Measurements from ENCODE around the gene STUB1.
A peak's percentile ranks its signal among the peaks of the same experiment; 100 is the strongest.

STUB1 gene

DNA sequence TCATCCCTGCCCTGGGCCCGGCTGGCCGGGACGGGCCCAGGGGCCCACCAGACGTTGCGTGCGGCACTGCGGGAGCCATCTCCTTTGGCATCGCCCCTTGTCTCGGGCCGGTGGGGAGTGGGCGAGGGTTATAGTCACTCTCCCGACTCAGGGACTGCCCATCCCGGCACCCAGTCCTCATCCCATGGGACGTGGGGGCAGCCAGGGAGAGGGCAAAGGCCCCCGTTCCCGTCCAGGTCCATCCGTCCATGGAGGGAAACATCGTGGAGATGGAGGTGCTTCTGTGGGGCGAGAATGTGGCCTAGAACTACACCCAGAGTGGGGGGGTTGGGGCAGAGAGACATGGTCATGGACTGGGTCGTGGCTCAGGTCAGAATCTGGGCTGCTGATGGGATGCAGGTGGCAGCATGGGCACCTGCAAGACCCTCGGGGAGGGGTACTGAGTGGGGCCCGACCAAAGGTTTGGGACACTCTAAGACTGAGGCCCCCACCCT lies 33.5 kb upstream of the STUB1 start:
- TF ChIP-seq, protein P1, sequence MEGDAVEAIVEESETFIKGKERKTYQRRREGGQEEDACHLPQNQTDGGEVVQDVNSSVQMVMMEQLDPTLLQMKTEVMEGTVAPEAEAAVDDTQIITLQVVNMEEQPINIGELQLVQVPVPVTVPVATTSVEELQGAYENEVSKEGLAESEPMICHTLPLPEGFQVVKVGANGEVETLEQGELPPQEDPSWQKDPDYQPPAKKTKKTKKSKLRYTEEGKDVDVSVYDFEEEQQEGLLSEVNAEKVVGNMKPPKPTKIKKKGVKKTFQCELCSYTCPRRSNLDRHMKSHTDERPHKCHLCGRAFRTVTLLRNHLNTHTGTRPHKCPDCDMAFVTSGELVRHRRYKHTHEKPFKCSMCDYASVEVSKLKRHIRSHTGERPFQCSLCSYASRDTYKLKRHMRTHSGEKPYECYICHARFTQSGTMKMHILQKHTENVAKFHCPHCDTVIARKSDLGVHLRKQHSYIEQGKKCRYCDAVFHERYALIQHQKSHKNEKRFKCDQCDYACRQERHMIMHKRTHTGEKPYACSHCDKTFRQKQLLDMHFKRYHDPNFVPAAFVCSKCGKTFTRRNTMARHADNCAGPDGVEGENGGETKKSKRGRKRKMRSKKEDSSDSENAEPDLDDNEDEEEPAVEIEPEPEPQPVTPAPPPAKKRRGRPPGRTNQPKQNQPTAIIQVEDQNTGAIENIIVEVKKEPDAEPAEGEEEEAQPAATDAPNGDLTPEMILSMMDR (conservative IDR thresholded peaks at IDR 0.05; ENCODE audit: low read depth, low read length), result no peak
- no peak overlapping the region for H3K4me3 ChIP-seq (ENCODE audit: low read depth, low read length)
- DNase-seq (ENCODE audit: low read depth), result no peak

DNA sequence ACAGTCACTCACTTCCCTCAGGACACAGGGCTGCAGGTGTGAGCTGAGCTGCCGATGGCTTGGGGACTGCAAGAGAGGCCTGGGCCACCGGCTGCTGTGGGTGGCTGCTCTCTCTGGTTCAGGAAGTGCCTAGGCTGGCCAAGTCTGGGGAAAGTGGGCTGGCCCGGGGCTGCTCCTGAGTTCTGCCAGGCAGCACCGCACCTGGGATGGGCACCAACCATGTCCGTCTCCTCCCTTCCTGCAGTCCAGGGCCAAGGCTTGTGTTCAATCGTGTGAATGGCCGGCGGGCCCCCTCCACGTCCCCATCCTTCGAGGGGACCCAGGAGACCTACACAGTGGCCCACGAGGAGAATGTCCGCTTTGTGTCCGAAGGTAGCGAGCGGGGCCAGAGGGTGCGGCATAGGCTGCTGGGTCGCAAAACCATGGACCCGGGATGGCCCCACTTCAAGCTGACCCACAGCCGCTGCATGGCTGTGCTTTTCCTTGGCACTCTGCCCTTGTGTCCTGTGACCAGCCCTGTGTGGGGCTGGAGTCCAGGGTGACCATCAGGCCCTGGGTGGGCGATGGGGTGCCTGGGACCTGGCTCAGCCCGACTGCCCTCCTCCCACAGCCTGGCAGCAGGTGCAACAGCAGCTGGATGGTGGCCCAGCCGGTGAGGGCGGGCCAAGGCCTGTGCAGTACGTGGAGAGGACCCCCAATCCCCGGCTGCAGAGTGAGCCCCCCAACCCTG lies 32.9 kb upstream of the STUB1 start:
- DNase-seq (ENCODE audit: low read depth), result no peak
- TF ChIP-seq, protein P1 (conservative IDR thresholded peaks at IDR 0.05; ENCODE audit: low read depth, low read length), result no peak

DNA sequence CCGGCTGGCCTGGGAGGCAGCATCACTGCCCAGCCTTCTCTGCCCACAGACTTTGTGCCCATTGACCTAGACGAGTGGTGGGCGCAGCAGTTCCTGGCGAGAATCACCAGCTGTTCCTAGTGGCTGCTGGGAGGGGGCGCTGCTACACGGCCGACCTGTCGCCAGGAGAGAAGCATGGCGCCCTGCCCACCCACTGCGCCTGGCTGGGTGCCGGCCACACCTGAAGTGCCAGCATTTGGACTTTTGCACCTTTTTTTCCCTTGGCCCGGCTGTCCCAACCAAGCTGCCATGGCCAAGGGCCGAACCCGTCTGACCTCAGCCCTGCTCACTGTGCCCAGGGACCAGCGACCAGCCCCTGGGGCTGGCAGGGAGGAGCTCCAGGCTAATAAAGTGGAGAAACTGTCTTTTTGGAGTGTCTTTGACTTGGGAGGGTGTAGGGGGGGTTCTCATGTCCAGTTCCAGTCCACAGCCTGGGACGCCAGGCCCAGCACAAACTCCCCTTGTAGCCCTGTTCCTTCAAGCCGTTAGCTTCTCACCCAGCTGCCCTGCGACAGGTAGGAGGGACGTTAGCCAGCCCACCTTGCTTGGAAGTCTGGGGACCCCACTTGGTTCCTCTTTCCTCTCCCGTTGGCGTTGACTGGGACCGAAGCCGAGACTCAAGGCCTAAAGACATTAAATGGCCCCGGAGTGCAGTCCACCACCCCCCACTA lies 32.0 kb upstream of the STUB1 start:
- TF ChIP-seq, protein P1 (conservative IDR thresholded peaks at IDR 0.05; ENCODE audit: low read depth, low read length), result peak; percentile 41
- peak overlapping the region; percentile 65 for H3K4me3 ChIP-seq (ENCODE audit: low read depth, low read length)
- peak; percentile 20 for DNase-seq (ENCODE audit: low read depth)

More for the DNA sequence above, 32.9 kb upstream of the STUB1 start:
- H3K4me3 ChIP-seq (ENCODE audit: low read depth, low read length), result no peak overlapping the region

DNA sequence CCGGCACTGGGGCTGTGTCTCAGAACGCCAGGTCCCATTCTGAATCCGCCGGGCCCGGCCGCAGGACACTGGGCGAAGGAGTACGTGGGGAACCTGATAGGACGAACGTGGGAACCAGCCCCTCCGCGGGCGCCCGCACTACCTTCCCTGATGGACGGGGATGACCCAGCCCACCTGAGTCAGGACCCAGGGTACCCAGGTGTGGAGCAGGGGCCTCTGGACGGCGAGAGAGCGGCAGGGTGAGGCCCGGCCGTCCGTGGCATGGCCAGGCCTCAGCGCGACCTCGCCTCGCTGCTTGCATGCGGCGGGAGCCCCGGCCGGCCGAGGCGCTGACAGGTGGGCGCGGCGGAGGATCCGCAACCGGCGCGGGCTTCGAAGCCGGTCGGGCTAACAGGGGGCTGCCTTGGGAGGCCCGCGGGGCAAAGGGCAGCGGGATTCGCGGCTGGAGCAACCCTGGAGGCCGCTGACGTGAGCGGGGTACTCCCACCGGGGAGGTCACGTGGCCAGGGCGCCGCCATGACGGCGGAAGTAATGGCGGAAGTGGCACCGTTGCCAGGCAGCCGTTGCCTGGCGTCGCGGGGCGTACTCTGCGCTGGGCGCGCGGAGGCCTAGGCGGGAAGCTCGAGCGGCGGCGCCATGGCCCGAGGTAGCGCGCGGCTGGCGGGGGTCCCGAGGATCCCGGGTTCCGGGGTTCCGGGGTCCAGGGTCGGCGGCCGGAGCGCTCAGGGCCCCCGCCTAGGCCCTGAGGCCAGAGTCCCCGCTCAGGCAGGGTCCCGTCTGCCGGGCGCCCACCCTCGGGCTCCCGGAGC lies 31.2 kb upstream of the STUB1 start, which contains the start of gene WDR90:
TSS of gene WDR90 (plus strand) at position 585 of the 809 bp plus-strand sequence. CDS start at position 637, 52 bp downstream.
- peak; percentile 89 for DNase-seq (ENCODE audit: low read depth)
- TF ChIP-seq, protein P1 (conservative IDR thresholded peaks at IDR 0.05; ENCODE audit: low read depth, low read length), result no peak
- peak within 1 kb of the TSS; percentile 65 for H3K4me3 ChIP-seq (ENCODE audit: low read depth, low read length)

DNA sequence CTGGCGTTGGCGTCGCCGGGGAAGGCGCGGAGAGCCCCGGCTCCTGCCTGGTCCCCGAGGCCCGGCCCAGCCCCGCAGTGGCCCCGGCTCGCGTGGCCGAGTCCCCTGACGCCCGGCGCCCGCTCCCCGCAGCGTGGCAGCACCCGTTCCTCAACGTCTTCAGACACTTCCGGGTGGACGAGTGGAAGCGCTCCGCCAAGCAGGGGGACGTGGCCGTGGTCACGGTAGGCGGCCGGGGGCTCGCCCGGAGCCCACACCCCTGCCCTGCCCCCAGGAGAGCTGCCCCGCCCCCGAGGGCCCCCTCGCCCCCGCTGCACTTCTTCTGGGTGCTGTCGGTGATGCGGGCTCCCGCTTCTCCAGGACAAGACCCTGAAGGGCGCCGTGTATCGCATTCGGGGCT lies 30.6 kb upstream of the STUB1 start:
- DNase-seq (ENCODE audit: low read depth), result no peak
- peak overlapping the region; percentile 65 for H3K4me3 ChIP-seq (ENCODE audit: low read depth, low read length)
- TF ChIP-seq, protein P1 (conservative IDR thresholded peaks at IDR 0.05; ENCODE audit: low read depth, low read length), result no peak

DNA sequence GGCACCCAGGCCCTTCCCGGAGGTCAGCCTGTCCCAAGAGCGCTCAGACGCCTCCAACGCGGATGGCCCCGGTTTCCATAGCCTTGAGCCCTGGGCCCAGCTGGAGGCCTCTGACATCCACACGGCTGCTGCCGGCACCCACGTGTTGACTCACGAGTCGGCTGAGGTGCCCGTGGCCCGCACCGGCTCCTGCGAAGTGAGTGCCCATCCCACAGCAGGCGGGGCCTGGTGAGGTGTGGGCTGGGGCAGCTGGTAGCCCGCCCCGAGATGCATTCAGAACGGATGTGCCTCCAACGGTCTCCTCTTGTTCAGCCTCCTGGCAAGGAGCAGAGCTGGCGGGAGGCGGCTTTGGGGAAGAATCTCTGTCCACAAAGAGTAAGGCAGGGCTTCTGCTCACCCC lies 28.4 kb upstream of the STUB1 start:
- TF ChIP-seq, protein P1 (conservative IDR thresholded peaks at IDR 0.05; ENCODE audit: low read depth, low read length), result no peak
- DNase-seq (ENCODE audit: low read depth), result no peak
- no peak overlapping the region for H3K4me3 ChIP-seq (ENCODE audit: low read depth, low read length)
